ENCODE results near the gene GAD1.

The GAD1 gene

DNA sequence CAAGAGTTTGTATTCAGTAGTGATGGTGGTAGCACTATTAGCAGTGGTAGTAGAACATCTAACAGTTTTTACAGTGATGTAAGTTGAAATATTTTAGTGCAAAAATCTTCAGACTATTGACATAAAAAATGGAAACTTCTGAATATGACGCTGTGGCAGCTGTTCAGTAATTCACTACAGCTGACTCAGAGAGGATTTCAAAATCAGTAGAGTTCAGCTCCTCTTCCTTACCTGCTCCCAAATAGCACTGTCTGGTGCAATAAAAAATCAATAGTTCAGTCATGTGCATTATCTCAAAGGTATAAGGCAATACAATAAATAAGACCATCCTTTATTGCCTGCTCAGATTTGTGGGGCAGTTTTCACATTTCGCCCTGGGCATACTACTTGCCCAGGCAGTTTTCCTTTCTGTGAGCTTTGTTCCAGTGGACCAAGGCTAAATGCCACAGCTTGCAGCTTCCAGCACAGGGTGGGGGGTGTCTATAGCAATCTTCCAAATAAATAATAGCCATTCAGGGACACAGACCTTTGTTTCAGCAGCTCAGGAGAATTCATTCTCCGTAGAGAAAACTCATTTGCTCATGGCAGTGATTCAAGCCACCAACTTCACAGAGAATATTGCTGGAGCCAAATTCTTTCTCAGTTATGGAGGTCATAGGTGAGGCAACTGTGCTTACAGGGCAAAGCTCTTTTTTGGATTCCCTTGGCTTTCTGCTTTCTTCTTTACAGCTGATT lies 78.5 kb downstream of the GAD1 start:
- no peak overlapping the region for H3K27ac Mint-ChIP-seq
- H3K4me3 Mint-ChIP-seq, result no peak overlapping the region
- peaks cover 8% of the 10 kb centered on the region for H3K4me1 Mint-ChIP-seq
- H3K9me3 Mint-ChIP-seq, result no peaks in the 10 kb centered on the region
- TF ChIP-seq, protein P1, sequence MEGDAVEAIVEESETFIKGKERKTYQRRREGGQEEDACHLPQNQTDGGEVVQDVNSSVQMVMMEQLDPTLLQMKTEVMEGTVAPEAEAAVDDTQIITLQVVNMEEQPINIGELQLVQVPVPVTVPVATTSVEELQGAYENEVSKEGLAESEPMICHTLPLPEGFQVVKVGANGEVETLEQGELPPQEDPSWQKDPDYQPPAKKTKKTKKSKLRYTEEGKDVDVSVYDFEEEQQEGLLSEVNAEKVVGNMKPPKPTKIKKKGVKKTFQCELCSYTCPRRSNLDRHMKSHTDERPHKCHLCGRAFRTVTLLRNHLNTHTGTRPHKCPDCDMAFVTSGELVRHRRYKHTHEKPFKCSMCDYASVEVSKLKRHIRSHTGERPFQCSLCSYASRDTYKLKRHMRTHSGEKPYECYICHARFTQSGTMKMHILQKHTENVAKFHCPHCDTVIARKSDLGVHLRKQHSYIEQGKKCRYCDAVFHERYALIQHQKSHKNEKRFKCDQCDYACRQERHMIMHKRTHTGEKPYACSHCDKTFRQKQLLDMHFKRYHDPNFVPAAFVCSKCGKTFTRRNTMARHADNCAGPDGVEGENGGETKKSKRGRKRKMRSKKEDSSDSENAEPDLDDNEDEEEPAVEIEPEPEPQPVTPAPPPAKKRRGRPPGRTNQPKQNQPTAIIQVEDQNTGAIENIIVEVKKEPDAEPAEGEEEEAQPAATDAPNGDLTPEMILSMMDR (IDR thresholded peaks at IDR 0.05; ENCODE audit: unreplicated experiment in 3 of 3), result no peak
- no peaks in the 10 kb centered on the region for H3K27me3 Mint-ChIP-seq (ENCODE audit: low read depth)
- H3K36me3 Mint-ChIP-seq (ENCODE audit: low read depth), result no peaks in the 10 kb centered on the region

DNA sequence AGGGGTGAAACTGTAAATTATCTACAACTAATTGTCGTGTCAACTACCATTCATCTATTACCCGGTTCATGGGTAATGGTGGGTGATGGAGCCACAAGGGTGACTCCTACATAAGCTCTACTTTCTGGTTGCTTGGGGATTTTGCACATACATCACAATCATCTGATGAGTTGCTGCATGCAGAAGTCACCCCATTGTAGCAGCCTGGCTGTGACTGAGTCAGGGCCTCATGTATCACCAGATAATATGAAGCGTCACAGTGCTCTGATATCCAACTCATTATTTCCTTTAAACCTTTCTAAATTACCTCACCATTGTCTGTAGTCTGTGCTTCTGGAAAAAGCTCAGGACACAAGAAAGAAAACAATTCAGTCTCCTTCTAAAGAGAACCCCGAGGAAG lies 79.9 kb downstream of the GAD1 start:
- Mint-ChIP-seq H3K27me3 (ENCODE audit: low read depth) (no peaks in the 10 kb centered on the region), H3K36me3 (ENCODE audit: low read depth) (no peaks in the 10 kb centered on the region), H3K27ac (no peak overlapping the region), H3K9me3 (no peaks in the 10 kb centered on the region), H3K4me1 (peaks cover 8% of the 10 kb centered on the region), H3K4me3 (no peak overlapping the region)
- TF ChIP-seq, protein P1 (IDR thresholded peaks at IDR 0.05; ENCODE audit: unreplicated experiment in 3 of 3), result no peak

DNA sequence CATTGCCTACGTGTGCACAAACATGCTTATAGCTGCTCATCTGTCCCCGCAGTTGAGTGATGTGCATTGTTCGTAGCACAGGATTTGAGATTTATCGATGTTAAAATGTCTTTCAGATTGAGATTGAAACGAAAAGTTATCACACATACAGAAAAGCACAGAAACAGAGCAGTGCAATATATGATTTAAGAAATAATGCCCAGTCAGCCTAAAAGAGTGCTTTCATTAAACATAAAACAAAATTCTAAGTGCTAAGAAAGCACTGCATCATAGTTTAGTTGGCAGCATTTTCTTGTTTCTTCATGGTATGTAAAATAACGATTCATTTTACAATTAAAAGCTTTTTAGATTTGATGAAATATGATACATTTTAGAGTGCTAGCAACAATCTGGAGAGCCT lies 80.4 kb downstream of the GAD1 start:
- no peaks in the 10 kb centered on the region for H3K36me3 Mint-ChIP-seq (ENCODE audit: low read depth)
- H3K27me3 Mint-ChIP-seq (ENCODE audit: low read depth), result no peaks in the 10 kb centered on the region
- no peak overlapping the region for H3K4me3 Mint-ChIP-seq
- TF ChIP-seq, protein P1 (IDR thresholded peaks at IDR 0.05; ENCODE audit: unreplicated experiment in 3 of 3), result no peak
- H3K27ac Mint-ChIP-seq, result no peak overlapping the region
- peaks cover 8% of the 10 kb centered on the region for H3K4me1 Mint-ChIP-seq
- H3K9me3 Mint-ChIP-seq, result no peaks in the 10 kb centered on the region

DNA sequence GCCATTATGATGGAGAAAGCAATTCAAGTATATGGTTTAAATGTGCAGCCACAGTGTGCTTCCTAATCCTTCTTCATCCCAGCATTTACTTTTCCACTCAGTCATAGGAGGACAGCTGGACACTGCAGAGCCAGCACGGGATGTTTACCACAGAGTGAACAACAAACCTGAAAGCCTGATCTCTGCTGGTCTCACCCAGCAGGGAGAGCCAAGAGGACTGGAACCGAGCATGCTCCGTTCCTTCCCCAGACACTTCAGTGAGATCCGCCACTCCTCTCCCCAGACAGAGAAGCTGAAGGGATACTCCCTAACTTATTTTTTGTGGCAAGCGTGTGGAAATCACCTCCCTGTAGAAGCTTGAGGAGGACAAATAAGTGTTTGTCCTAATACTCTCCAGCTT lies 89.2 kb downstream of the GAD1 start:
- Mint-ChIP-seq H3K4me1 (no peaks in the 10 kb centered on the region), H3K9me3 (peaks cover 17% of the 10 kb centered on the region), H3K4me3 (no peak overlapping the region), H3K27me3 (ENCODE audit: low read depth) (no peaks in the 10 kb centered on the region), H3K27ac (no peak overlapping the region), H3K36me3 (ENCODE audit: low read depth) (no peaks in the 10 kb centered on the region)
- TF ChIP-seq, protein P1 (IDR thresholded peaks at IDR 0.05; ENCODE audit: unreplicated experiment in 3 of 3), result no peak
